Measurements from ENCODE around the gene PTPN21. TPM values are rescaled to one million over a fixed set of nuclear protein-coding genes. Genes with fewer than 3 reads are reported as not detected.
A peak's percentile ranks its signal among the peaks of the same experiment; 100 is the strongest.

PTPN21 gene
- total and polyA plus RNA-seq, 2 of the 13 experiments (the other 11 are each of a cell fraction or from before 2014, with no cell fraction given): 2.0 to 3.7 TPM

DNA sequence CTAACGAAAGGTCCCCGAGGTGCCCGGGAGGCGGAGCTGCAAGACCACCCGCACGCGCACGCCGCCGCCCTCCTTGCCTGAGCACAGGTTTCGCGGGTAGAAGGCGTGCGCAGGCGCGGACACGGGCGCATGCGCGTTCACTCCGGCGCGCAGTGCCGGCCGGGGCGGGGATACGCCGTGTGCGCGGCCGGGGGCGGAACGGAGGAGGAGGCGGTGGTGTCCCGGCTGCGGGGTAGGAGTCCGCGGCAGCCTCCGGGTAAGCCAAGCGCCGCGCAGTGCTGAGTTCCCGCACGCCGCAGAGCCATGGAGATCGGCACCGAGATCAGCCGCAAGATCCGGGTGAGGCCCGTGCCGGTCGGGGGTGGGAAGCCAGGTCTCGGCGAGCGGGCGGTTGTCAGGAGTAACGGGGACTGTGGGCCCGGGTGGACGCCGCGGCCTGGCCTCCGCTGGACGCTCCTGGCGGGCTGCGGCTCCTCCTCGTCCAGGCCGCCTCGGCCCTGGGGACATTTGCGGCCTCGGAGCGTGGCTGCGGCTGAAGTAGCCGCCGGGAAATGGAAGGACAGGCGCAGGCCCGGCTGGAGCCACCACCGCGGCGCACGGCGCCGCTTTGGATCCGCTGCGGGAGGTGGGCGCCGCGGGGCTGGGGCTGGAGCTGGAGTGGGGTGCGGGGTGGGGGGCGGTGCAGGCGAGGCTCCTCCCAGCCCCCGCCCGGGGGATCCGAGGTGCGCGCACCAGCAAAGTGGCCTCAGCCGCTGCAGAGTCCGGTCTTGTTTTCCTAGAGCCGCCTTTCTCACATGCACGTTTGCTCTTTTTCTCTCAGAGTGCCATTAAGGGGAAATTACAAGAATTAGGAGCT lies 8.3 kb upstream of the PTPN21 start, which contains the start of gene ZC3H14 (continued):
- TF ChIP-seq, protein P1, sequence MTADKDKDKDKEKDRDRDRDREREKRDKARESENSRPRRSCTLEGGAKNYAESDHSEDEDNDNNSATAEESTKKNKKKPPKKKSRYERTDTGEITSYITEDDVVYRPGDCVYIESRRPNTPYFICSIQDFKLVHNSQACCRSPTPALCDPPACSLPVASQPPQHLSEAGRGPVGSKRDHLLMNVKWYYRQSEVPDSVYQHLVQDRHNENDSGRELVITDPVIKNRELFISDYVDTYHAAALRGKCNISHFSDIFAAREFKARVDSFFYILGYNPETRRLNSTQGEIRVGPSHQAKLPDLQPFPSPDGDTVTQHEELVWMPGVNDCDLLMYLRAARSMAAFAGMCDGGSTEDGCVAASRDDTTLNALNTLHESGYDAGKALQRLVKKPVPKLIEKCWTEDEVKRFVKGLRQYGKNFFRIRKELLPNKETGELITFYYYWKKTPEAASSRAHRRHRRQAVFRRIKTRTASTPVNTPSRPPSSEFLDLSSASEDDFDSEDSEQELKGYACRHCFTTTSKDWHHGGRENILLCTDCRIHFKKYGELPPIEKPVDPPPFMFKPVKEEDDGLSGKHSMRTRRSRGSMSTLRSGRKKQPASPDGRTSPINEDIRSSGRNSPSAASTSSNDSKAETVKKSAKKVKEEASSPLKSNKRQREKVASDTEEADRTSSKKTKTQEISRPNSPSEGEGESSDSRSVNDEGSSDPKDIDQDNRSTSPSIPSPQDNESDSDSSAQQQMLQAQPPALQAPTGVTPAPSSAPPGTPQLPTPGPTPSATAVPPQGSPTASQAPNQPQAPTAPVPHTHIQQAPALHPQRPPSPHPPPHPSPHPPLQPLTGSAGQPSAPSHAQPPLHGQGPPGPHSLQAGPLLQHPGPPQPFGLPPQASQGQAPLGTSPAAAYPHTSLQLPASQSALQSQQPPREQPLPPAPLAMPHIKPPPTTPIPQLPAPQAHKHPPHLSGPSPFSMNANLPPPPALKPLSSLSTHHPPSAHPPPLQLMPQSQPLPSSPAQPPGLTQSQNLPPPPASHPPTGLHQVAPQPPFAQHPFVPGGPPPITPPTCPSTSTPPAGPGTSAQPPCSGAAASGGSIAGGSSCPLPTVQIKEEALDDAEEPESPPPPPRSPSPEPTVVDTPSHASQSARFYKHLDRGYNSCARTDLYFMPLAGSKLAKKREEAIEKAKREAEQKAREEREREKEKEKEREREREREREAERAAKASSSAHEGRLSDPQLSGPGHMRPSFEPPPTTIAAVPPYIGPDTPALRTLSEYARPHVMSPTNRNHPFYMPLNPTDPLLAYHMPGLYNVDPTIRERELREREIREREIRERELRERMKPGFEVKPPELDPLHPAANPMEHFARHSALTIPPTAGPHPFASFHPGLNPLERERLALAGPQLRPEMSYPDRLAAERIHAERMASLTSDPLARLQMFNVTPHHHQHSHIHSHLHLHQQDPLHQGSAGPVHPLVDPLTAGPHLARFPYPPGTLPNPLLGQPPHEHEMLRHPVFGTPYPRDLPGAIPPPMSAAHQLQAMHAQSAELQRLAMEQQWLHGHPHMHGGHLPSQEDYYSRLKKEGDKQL (CRISPR knock-in tag; IDR thresholded peaks at IDR 0.05; ENCODE audit: low read depth): no peak
- TF ChIP-seq, protein P2, sequence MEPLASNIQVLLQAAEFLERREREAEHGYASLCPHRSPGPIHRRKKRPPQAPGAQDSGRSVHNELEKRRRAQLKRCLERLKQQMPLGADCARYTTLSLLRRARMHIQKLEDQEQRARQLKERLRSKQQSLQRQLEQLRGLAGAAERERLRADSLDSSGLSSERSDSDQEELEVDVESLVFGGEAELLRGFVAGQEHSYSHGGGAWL (CRISPR knock-in tag; IDR thresholded peaks at IDR 0.05): peak; percentile 83
- TF ChIP-seq ZNF564 (CRISPR knock-in tag; IDR thresholded peaks at IDR 0.05): peak; percentile 88
- peak; percentile 73 for TF ChIP-seq KLF13 (CRISPR knock-in tag; IDR thresholded peaks at IDR 0.05)
- no peak for TF ChIP-seq MAFG (CRISPR knock-in tag; IDR thresholded peaks at IDR 0.05)
- TF ChIP-seq, protein P3, sequence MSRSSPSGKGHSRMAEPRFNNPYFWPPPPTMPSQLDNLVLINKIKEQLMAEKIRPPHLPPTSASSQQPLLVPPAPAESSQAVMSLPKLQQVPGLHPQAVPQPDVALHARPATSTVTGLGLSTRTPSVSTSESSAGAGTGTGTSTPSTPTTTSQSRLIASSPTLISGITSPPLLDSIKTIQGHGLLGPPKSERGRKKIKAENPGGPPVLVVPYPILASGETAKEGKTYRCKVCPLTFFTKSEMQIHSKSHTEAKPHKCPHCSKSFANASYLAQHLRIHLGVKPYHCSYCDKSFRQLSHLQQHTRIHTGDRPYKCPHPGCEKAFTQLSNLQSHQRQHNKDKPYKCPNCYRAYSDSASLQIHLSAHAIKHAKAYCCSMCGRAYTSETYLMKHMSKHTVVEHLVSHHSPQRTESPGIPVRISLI (CRISPR knock-in tag; IDR thresholded peaks at IDR 0.05; ENCODE audit: borderline replicate concordance): no peak
- no peak for TF ChIP-seq ELF4 (CRISPR knock-in tag; IDR thresholded peaks at IDR 0.05; ENCODE audit: borderline replicate concordance)
- no peak for TF ChIP-seq ZNF75D (CRISPR knock-in tag; IDR thresholded peaks at IDR 0.05; ENCODE audit: borderline replicate concordance)
- TF ChIP-seq, protein P4, sequence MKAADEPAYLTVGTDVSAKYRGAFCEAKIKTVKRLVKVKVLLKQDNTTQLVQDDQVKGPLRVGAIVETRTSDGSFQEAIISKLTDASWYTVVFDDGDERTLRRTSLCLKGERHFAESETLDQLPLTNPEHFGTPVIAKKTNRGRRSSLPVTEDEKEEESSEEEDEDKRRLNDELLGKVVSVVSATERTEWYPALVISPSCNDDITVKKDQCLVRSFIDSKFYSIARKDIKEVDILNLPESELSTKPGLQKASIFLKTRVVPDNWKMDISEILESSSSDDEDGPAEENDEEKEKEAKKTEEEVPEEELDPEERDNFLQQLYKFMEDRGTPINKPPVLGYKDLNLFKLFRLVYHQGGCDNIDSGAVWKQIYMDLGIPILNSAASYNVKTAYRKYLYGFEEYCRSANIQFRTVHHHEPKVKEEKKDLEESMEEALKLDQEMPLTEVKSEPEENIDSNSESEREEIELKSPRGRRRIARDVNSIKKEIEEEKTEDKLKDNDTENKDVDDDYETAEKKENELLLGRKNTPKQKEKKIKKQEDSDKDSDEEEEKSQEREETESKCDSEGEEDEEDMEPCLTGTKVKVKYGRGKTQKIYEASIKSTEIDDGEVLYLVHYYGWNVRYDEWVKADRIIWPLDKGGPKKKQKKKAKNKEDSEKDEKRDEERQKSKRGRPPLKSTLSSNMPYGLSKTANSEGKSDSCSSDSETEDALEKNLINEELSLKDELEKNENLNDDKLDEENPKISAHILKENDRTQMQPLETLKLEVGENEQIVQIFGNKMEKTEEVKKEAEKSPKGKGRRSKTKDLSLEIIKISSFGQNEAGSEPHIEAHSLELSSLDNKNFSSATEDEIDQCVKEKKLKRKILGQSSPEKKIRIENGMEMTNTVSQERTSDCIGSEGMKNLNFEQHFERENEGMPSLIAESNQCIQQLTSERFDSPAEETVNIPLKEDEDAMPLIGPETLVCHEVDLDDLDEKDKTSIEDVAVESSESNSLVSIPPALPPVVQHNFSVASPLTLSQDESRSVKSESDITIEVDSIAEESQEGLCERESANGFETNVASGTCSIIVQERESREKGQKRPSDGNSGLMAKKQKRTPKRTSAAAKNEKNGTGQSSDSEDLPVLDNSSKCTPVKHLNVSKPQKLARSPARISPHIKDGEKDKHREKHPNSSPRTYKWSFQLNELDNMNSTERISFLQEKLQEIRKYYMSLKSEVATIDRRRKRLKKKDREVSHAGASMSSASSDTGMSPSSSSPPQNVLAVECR (CRISPR knock-in tag; IDR thresholded peaks at IDR 0.05; ENCODE audit: borderline replicate concordance): peak; percentile 97
- TF ChIP-seq PRPF4 (IDR thresholded peaks at IDR 0.05; ENCODE audit: low read depth, low read length, poor library complexity, severe bottlenecking): no peak
- no peak for TF ChIP-seq JARID2 (CRISPR knock-in tag; IDR thresholded peaks at IDR 0.05; ENCODE audit: insufficient replicate concordance)
- TF ChIP-seq, protein P5, sequence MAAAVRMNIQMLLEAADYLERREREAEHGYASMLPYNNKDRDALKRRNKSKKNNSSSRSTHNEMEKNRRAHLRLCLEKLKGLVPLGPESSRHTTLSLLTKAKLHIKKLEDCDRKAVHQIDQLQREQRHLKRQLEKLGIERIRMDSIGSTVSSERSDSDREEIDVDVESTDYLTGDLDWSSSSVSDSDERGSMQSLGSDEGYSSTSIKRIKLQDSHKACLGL (CRISPR knock-in tag; IDR thresholded peaks at IDR 0.05): peak; percentile 93
- peak; percentile 50; the same call in 1 of the 2 replicates for TF ChIP-seq ARHGAP35 (CRISPR knock-in tag; IDR thresholded peaks at IDR 0.05; ENCODE audit: borderline replicate concordance)
- no peak for TF ChIP-seq ZBTB21 (CRISPR knock-in tag; IDR thresholded peaks at IDR 0.05)
